Neutrophil (primary cell): ENCODE measurements around the gene ELOVL1.
A peak's percentile ranks its signal among the peaks of the same experiment; 100 is the strongest.
"Not testable (repeated sequence)": the region's sequence is repeated elsewhere in the genome, so short reads cannot be mapped to it uniquely, and the experiment has no call there.

Experiments used
- H3K27ac ChIP-seq: fragments of 200-600 bp; sonication (generic); 2 replicates; pipeline ENCODE4 v1.5.1; 2016; ENCODE audit warnings: mild to moderate bottlenecking, moderate library complexity
- H3K27me3 ChIP-seq: fragments of 200-600 bp; sonication (generic); 2 replicates; pipeline ENCODE4 v1.6.0; 2016; ENCODE audit warnings: mild to moderate bottlenecking
- H3K36me3 ChIP-seq: fragments of 200-600 bp; sonication (generic); 2 replicates; pipeline ENCODE4 v1.5.1; 2017
- H3K4me1 ChIP-seq, 2 experiments: fragments of 200-600 bp in 1 of 2; sonication (generic) in 1 of 2; 1 replicate in 1 of 2; 2 replicates in 1 of 2; pipeline versions ENCODE4 v1.5.1 to v1.6.1; 2013 to 2016; ENCODE audit warnings: low read depth in 1 of 2, low read length in 1 of 2, mild to moderate bottlenecking in 1 of 2, moderate library complexity in 1 of 2; ENCODE audit not compliant: control insufficient read depth in 1 of 2, insufficient read depth in 1 of 2
- H3K4me3 ChIP-seq, 2 experiments: fragments of 200-600 bp in 1 of 2; sonication (generic) in 1 of 2; 1 replicate in 1 of 2; 2 replicates in 1 of 2; pipeline ENCODE4 v1.5.1; 2013 to 2016; ENCODE audit warnings: low read depth in 1 of 2, low read length in 1 of 2, mild to moderate bottlenecking in 1 of 2, moderate library complexity in 1 of 2
- H3K9me3 ChIP-seq: fragments of 200-600 bp; sonication (generic); 2 replicates; pipeline ENCODE4 v1.5.1; 2016
- CTCF ChIP-seq: fragments of 200-600 bp; sonication (generic); IDR thresholded peaks from 2 replicates; pipeline ENCODE4 v1.5.1; 2016; ENCODE audit warnings: antibody characterized with exemption

ELOVL1 gene

GRCh38 chr1:43405219-43405875 lies 37.5 kb upstream of the ELOVL1 start:
- Histone ChIP-seq H3K36me3 (peaks cover 72% of the 10 kb centered on the region), H3K27ac (no peak overlapping the region), H3K9me3 (no peaks in the 10 kb centered on the region), H3K27me3 (no peaks in the 10 kb centered on the region), H3K4me1 (peaks cover 12 to 13% of the 10 kb centered on the region in 2 experiments), H3K4me3 (no peak overlapping the region)
- TF ChIP-seq CTCF = no peak

- no peak for TF ChIP-seq CTCF
- Histone ChIP-seq H3K36me3 (peaks cover 64% of the 10 kb centered on the region), H3K27ac (no peak overlapping the region), H3K27me3 (no peaks in the 10 kb centered on the region), H3K9me3 (no peaks in the 10 kb centered on the region), H3K4me1 (peaks cover 12 to 13% of the 10 kb centered on the region in 2 experiments), H3K4me3 (no peak overlapping the region)
Measured at GRCh38 chr1:43404353-43404752, 36.5 kb upstream of the ELOVL1 start.

DNA sequence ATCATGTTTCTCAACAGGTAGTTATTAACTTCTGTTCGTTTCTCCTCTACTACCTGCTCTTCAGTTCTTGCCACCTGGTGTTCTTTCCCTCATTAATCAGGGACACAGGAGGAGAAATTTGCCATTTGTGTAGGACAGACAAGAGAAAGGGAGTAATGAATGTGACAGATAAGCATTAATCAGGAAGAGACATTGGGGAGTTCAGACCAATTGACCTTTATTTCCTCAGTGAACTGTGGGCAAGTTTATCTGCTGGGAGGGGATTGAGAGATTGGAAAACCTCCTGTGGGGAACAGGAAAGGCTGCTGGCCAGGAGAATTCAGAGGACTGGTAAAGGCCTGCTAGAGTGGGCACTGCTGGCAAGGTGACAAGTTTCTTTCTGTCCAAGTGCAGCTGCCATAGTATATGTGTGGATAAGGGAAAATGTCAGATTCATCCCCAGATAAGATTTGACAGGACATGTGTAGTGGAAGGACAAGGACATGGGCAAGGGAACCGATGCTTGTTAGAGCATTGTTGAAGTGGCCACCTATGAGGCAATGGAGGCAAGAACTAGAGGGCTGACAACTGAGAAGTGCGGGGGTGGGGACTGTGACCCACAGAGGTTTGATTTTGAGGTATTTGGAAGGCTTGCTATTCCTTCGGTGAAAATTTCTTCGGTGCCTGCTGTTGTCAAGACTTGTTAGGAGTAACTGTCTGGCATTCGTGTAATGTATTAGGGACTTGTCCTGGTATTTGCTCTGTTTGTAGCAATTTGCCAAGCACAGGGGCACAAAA lies 34.5 kb upstream of the ELOVL1 start:
- Histone ChIP-seq H3K4me3 (no peak overlapping the region), H3K36me3 (peaks cover 46% of the 10 kb centered on the region), H3K9me3 (no peaks in the 10 kb centered on the region), H3K27ac (peak overlapping the region; percentile 53), H3K4me1 (peaks cover 12 to 13% of the 10 kb centered on the region in 2 experiments), H3K27me3 (no peaks in the 10 kb centered on the region)
- no peak for TF ChIP-seq CTCF

DNA sequence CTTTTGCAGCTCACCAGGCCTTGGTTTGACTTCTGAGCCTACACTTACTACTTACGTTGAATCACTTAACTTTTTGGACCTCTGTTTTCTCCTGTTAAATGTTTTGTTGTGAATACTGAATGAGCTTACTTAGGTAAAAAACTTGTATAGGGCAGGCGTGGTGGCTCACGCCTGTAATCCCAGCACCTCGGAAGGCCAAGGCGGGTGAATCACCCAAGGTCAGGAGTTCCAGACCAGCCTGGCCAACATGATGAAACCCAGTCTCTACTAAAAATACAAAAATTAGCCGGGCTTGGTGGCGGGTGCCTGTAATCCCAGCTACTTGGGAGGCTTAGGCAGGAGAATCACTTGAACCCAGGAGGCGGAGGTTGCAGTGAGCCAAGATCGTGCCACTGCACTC lies 32.6 kb upstream of the ELOVL1 start:
- peaks cover 34% of the 10 kb centered on the region for H3K36me3 ChIP-seq
- H3K27ac ChIP-seq, H3K9me3 ChIP-seq, H3K27me3 ChIP-seq, H3K4me3 ChIP-seq: not testable (repeated sequence)
- peaks cover 12 to 13% of the 10 kb centered on the region in 2 experiments for H3K4me1 ChIP-seq

- no peaks in the 10 kb centered on the region for H3K9me3 ChIP-seq
- peaks cover 17% of the 10 kb centered on the region for H3K36me3 ChIP-seq
- TF ChIP-seq CTCF = no peak
- peaks cover 12 to 13% of the 10 kb centered on the region in 2 experiments for H3K4me1 ChIP-seq
- H3K4me3 ChIP-seq = no peak overlapping the region
- H3K27ac ChIP-seq = no peak overlapping the region
- no peaks in the 10 kb centered on the region for H3K27me3 ChIP-seq
Measured at GRCh38 chr1:43398227-43398626, 30.4 kb upstream of the ELOVL1 start.

- Histone ChIP-seq H3K4me1 (no peaks in the 10 kb centered on the region), H3K27ac (no peak overlapping the region), H3K36me3 (peaks cover 12% of the 10 kb centered on the region), H3K9me3 (no peaks in the 10 kb centered on the region), H3K27me3 (no peaks in the 10 kb centered on the region), H3K4me3 (no peak overlapping the region)
- TF ChIP-seq CTCF = no peak
Measured at GRCh38 chr1:43396059-43396458, 28.2 kb upstream of the ELOVL1 start.
